OCI-LY3 (cell line): ENCODE results near the gene MVK.

Experiments
- H2AFZ ChIP-seq: fragments of 200-600, 300-600 bp; shearing (Covaris generic); 2 replicates; pipeline ENCODE4 v1.6.0; 2014; ENCODE audit warnings: antibody characterized with exemption, low read depth, low read length
- H3K27ac ChIP-seq: fragments of 200-600, 300-600 bp; sonication (generic); 2 replicates; pipeline ENCODE4 v1.5.1; 2014; ENCODE audit warnings: mild to moderate bottlenecking, low read length, moderate library complexity, mixed read lengths
- H3K27me3 ChIP-seq: fragments of 200-600, 300-600 bp; sonication (generic); 2 replicates; pipeline ENCODE4 v1.6.1; 2014; ENCODE audit warnings: low read depth, low read length, mixed read lengths
- H3K36me3 ChIP-seq: fragments of 200-600, 300-600 bp; sonication (generic); replicated peaks from 2 replicates; pipeline ENCODE3; 2014; ENCODE audit warnings: low read depth, low read length, mixed read lengths
- H3K4me1 ChIP-seq: fragments of 300-600, 200-600 bp; sonication (generic); 2 replicates; pipeline ENCODE4 v1.6.1; 2014; ENCODE audit warnings: low read length, mixed read lengths
- H3K4me2 ChIP-seq: fragments of 200-600, 300-600 bp; sonication (generic); 2 replicates; pipeline ENCODE4 v1.6.1; 2014; ENCODE audit warnings: low read length, mixed read lengths
- H3K4me3 ChIP-seq: fragments of 300-600, 200-600 bp; sonication (generic); 2 replicates; pipeline ENCODE4 v1.5.1; 2014; ENCODE audit warnings: antibody characterized with exemption, mild to moderate bottlenecking, low read length, moderate library complexity
- H3K79me2 ChIP-seq: fragments of 300-600, 200-600 bp; shearing (Covaris generic); 2 replicates; pipeline ENCODE4 v1.6.1; 2014; ENCODE audit warnings: mild to moderate bottlenecking, low read length, mixed read lengths
- H3K9ac ChIP-seq: fragments of 300-600, 200-600 bp; shearing (Covaris generic); 2 replicates; pipeline ENCODE4 v1.6.0; 2014; ENCODE audit warnings: mild to moderate bottlenecking, low read length, moderate library complexity
- H3K9me3 ChIP-seq: fragments of 200-600, 300-600 bp; shearing (Covaris generic); 2 replicates; pipeline ENCODE4 v1.6.1; 2014; ENCODE audit warnings: low read length, mixed read lengths; ENCODE audit not compliant: insufficient read depth
- H4K20me1 ChIP-seq: fragments of 200-600, 300-600 bp; sonication (generic); 2 replicates; pipeline ENCODE4 v1.6.1; 2016; ENCODE audit warnings: low read length, mixed read lengths; ENCODE audit not compliant: insufficient read depth
- EZH2phosphoT487 ChIP-seq: fragments of 200-600 bp; shearing (Covaris generic); IDR thresholded peaks from 2 replicates; pipeline ENCODE4 v1.6.1; 2018; ENCODE audit warnings: antibody characterized with exemption, mixed run types, low read depth
- TF ChIP-seq, protein P1 (sequence below): fragments of 200-600, 300-600 bp; sonication (generic); IDR thresholded peaks from 2 replicates; pipeline ENCODE4 v1.5.1; 2014; ENCODE audit warnings: antibody characterized with exemption, low read length, low read depth

Gene MVK

DNA sequence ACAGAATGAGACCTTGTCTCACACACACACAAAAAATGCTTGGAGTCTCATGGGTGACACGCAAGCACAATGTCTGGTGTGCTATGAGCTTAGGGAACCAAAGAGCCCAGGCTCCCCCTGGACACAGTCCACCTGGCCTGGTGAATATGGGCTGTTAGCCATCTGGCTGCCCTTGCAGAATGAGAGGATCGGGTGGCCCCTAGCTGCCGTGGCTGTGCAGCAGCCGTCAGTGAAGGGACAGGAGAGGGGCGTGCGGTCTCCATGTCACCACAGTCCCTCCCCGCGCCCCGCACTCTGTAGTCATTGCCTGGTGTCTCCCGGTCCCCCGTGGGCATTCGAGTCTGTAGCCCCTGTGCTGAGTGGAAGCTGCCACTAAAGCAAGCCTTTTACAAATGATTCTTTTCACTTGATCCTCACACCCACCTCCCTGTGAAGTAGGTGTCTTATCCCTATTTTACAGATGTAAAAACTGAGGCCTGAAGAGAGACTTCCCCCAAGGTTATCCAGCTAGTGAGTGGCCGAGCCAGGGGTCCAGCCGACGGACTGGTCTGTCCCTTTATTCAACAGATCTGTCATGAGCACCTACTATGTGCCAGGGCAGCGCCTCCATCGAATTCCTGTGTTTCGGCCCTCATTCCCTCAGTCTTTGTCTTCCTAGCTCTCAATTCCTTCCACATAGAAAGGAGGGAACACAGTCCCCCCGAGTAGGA is 18.8 kb downstream of the MVK start:
- peaks cover 18% of the 10 kb centered on the region for H3K36me3 ChIP-seq
- H4K20me1 ChIP-seq, result peaks cover 3% of the 10 kb centered on the region; the same call in 1 of the 2 replicates
- no peak overlapping the region for H3K27ac ChIP-seq
- H3K4me2 ChIP-seq, result no peak overlapping the region
- no peaks in the 10 kb centered on the region for H3K79me2 ChIP-seq
- no peaks in the 10 kb centered on the region for H3K27me3 ChIP-seq
- no peak overlapping the region for H3K9ac ChIP-seq
- no peak overlapping the region for H3K4me3 ChIP-seq
- no peaks in the 10 kb centered on the region for H3K9me3 ChIP-seq
- peaks cover 30% of the 10 kb centered on the region for H3K4me1 ChIP-seq
- no peak overlapping the region for H2AFZ ChIP-seq
- TF ChIP-seq, protein P1, sequence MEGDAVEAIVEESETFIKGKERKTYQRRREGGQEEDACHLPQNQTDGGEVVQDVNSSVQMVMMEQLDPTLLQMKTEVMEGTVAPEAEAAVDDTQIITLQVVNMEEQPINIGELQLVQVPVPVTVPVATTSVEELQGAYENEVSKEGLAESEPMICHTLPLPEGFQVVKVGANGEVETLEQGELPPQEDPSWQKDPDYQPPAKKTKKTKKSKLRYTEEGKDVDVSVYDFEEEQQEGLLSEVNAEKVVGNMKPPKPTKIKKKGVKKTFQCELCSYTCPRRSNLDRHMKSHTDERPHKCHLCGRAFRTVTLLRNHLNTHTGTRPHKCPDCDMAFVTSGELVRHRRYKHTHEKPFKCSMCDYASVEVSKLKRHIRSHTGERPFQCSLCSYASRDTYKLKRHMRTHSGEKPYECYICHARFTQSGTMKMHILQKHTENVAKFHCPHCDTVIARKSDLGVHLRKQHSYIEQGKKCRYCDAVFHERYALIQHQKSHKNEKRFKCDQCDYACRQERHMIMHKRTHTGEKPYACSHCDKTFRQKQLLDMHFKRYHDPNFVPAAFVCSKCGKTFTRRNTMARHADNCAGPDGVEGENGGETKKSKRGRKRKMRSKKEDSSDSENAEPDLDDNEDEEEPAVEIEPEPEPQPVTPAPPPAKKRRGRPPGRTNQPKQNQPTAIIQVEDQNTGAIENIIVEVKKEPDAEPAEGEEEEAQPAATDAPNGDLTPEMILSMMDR, result no peak
- no peak for TF ChIP-seq EZH2phosphoT487

DNA sequence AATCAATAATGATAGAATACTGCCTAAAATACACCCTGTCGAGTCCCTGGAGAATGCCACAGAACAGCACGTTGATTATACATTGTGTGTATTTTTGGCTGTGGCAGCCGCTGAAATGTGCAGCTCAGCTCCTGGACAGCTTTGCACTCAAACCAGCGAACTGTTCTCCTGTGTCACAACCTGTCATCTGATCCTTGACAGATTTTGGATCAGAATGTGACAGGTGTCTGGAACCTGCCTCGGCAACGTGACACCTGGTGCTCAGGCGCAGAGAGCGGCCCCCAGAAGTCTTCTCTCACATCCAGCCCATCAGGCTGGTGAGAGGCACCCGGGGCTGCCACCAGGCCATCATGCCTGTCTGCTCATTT is 19.3 kb downstream of the MVK start:
- H4K20me1 ChIP-seq, result peaks cover 3% of the 10 kb centered on the region; the same call in 1 of the 2 replicates
- H3K36me3 ChIP-seq, result peaks cover 16% of the 10 kb centered on the region
- no peak overlapping the region for H3K9ac ChIP-seq
- H3K4me1 ChIP-seq, result peaks cover 35% of the 10 kb centered on the region
- no peak overlapping the region for H3K4me2 ChIP-seq
- no peak overlapping the region for H3K27ac ChIP-seq
- no peak overlapping the region for H3K4me3 ChIP-seq
- H3K9me3 ChIP-seq, result no peaks in the 10 kb centered on the region
- H3K27me3 ChIP-seq, result no peaks in the 10 kb centered on the region
- H2AFZ ChIP-seq, result no peak overlapping the region
- no peak for TF ChIP-seq EZH2phosphoT487
- TF ChIP-seq, protein P1, result no peak
- H3K79me2 ChIP-seq, result no peaks in the 10 kb centered on the region

DNA sequence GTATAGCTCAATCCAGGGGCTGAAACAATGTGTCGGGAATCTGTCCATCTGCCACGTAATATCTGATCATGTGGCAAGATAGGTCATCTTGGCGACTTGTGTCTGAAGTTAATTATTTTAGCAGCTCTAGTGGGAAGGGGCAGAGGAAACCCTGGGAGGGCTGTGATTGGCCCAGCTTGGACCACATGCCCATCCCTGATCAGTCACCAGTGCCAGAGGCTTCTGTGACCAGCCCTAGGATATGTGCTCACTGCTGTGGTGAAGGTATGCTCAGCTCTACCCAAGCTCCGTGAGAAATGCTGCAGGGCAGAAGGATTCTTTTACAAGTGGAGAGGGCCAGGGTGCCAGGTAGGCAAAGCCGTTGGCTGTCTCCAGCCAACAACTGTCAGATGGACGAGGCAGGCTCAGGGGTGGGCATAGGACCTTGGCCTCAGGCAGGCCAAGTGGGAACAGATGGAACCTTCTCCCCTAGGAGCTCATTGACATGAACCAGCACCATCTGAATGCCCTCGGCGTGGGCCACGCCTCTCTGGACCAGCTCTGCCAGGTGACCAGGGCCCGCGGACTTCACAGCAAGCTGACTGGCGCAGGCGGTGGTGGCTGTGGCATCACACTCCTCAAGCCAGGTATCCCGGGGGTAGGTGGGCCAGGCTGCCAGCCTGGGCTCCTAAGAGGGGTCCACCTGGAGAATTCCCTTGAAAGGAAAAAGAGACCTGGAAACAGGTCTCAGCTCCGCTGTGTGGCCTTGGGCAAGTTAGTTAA is 21.1 kb downstream of the MVK start:
- Histone ChIP-seq H3K27ac (no peak overlapping the region), H3K9ac (no peak overlapping the region), H3K4me2 (peak overlapping the region; percentile 22; the same call in 1 of the 2 replicates), H3K36me3 (peaks cover 9% of the 10 kb centered on the region), H2AFZ (no peak overlapping the region), H3K4me1 (peaks cover 38% of the 10 kb centered on the region), H3K79me2 (no peaks in the 10 kb centered on the region), H3K9me3 (no peaks in the 10 kb centered on the region), H3K27me3 (no peaks in the 10 kb centered on the region), H4K20me1 (peaks cover 3% of the 10 kb centered on the region; the same call in 1 of the 2 replicates), H3K4me3 (no peak overlapping the region)
- no peak for TF ChIP-seq EZH2phosphoT487
- TF ChIP-seq, protein P1, result no peak

DNA sequence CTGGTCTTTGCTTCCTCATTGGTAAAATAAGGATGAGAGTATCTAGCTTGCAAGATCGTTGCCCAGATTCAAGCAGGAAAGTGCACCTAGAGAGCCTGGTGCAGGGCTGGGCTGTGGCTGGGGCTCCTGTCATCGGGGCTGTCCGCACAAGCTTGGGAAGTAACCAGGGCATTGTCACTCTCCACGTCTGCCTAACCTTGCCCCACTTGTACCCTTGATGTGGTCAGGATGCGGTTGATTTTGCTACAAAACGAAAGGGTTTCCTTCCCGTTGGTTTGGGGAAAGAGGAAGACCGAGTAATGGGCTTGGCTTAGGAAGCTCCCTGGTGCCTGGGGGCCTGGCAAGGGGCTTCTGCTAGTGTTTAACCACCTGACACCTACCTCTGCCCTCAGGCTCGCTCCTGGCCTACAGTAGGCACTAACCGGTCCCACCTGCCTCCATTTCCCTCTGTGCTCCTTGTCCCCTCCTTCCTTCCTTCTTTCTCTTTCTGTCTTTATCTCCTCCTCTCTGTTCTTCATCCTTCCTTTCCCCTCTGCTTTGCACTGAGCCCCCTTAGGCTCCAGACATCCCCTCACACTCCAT is 21.8 kb downstream of the MVK start:
- TF ChIP-seq, protein P1, result no peak
- no peak for TF ChIP-seq EZH2phosphoT487
- no peak overlapping the region for H3K27ac ChIP-seq

More for the DNA sequence above, 21.8 kb downstream of the MVK start:
- Histone ChIP-seq H3K9ac (no peak overlapping the region), H3K9me3 (no peaks in the 10 kb centered on the region), H3K79me2 (no peaks in the 10 kb centered on the region), H2AFZ (no peak overlapping the region), H3K4me2 (peak overlapping the region; percentile 29; the same call in 1 of the 2 replicates), H3K4me1 (peaks cover 38% of the 10 kb centered on the region), H3K36me3 (peaks cover 9% of the 10 kb centered on the region), H3K27me3 (no peaks in the 10 kb centered on the region), H3K4me3 (no peak overlapping the region), H4K20me1 (peaks cover 3% of the 10 kb centered on the region; the same call in 1 of the 2 replicates)
